GM19099 (cell line): ENCODE measurements around the gene BRINP3.

Experiments used
- POLR2A ChIP-seq: IDR thresholded peaks from 3 replicates; pipeline ENCODE4 v1.6.1; 2011; ENCODE audit warnings: low read depth; ENCODE audit not compliant: insufficient read length; ENCODE audit errors: extremely low read depth

Gene BRINP3

DNA sequence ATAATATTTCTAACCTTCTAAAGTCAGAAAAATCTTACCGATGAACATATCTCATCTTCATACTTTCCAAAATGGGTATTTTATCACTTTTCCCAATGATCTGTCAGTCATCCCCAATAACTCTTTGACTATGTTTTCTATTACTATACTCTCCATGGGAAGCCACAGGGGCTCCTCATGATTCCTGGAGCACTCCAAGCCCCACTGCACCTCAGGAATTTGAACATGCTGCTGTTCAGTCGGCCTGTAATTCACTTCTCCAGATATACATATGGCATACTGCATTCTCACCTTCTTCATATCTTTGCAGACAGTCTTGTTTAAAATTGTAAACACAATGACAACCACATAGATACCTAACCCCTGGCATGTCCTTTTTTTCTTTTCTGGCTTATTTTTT lies 333.0 kb downstream of the BRINP3 start:
- TF ChIP-seq POLR2A: no peak

DNA sequence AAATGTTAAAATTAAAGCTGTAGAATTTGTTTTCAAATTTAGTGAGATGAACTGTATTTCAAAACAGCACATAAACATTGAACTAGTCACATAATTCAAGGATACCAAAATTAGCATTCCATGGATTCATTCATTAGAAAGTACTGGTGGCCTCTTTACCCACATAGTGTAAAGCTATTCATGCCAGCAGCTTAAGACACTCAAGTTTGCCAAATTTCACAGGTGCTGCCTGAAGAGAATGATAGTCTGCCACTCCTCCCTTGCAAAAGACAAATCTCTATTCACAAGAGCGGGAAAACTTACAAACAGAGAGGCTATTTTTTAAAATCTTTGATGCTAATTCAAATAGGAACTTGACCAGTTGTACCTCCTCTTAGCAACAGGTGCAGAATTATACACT lies 337.0 kb downstream of the BRINP3 start:
- TF ChIP-seq POLR2A: no peak

DNA sequence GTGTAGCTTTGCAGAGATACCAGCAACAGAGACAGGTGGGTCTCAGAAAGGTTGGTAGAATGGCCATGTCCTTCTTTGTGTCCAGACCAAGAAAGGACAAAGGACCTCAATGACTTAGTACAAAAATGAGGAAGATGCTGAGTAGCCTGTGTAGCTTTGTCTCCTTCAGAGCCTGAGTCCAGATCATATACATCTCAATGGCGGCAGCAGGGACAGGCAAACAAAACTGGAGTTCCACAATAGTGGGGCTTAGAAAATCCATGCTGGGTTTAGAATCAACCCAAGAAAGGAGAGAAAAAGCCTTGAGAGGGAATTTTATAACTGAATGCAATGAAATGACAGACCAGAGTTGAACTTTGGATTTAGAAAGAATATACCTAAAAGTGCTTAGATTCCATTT lies 339.0 kb downstream of the BRINP3 start:
- TF ChIP-seq POLR2A: no peak

DNA sequence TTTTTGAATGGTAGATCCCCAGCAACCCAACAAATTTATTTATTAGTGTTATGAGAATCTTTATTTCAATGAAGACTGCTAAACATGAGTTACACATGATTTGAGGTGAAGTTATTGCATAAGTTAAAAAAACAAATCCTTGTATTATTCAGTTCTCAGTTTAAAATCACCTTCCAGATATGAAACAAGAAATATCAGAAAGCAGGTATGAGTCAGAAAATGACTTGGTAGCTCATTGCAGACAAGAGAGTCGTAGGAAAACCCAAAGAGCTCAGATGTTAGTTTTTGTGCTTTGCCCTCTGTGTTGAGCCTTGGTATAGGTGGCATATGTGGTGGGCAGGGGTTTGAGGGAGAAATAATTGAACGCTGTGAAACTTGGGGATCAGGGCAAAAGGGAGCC lies 339.4 kb downstream of the BRINP3 start:
- TF ChIP-seq POLR2A: no peak

- no peak for TF ChIP-seq POLR2A
Observed at GRCh38 chr1:190129366-190129765, 348.3 kb downstream of the BRINP3 start.

DNA sequence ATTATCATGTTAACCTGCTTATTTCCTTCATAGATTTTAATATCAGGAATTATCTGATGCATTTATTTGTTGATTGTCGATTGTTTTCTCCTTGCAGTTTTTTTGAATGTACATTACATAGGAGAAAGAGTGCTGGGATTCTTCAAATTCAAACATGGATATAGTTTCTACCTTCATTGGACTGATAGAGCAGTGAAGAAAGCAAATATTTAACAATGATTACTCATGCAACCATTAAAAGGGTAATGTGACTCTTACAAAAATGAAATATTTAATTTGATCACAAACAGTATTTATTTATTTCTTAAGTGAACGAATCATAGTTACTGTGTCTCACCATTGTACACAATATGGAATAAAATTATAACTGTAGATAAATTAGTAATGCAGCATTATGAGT lies 350.9 kb downstream of the BRINP3 start:
- TF ChIP-seq POLR2A: no peak

- TF ChIP-seq POLR2A: no peak
Observed at GRCh38 chr1:190124068-190124467, 353.6 kb downstream of the BRINP3 start.

GRCh38 chr1:190119683-190120082 lies 358.0 kb downstream of the BRINP3 start:
- no peak for TF ChIP-seq POLR2A

GRCh38 chr1:190116921-190117320 lies 360.7 kb downstream of the BRINP3 start:
- TF ChIP-seq POLR2A: no peak

DNA sequence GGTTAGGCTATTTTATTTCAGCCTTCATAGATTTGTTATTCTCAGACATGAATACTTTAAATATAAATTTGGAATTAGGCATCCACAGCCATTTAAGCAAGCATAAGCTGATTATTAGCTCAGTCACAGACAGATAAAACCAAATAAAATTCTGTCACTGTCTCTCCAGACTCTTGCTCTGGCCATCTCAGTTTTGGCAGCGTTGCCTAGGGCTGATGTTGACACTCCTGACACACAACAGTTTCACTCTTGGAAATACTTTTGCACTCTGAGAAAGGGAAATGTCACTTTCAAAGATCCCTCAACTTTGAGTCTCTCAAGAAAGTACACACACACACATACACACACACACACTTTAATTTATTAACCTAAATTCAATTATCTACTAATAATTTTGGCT lies 372.7 kb downstream of the BRINP3 start:
- TF ChIP-seq POLR2A: no peak

DNA sequence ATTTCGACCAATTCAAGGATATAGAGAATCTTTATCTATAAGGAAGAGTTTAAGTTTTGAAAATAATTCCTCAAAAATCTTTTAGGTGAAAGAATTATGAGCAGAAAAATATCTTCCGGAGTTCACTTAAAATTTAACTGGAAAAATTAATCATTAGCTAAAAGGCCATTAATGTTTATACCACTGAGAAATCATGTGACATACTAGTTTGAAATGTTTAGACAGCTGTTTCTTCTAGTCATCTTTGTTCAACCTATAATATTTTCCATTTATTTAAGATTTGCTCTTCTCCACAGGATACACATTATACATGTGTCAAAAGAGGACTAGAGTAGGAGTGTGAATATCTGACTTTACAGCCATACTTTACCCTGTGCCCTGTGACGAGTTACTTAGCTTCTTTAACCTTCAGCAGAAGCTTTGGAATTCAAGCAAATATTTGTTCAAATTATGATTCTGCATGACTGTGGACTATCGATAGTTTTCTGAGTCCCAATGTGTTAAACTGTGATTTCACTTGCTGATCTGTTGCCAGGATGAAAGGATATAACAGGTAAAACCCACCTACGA lies 374.8 kb downstream of the BRINP3 start:
- no peak for TF ChIP-seq POLR2A

DNA sequence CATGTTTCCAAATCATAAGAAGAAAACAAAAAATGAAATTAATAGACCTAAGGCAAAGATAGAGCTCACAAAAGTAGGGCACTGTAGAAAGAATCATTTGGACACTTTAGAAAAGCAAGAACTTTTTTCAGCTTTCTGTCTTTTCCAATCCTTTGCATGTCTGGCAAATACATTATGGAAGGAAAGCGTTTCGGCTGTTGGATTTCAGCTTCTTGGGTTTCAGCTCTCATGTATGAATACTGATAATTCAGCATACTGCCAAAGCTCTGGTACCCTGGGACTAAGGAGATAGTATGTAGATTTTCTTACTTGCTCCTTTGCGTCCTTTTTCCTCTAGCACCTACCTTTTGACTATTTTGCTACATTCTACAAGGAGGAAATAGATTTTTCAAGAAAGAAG lies 375.9 kb downstream of the BRINP3 start:
- no peak for TF ChIP-seq POLR2A

GRCh38 chr1:190098756-190099155 lies 378.9 kb downstream of the BRINP3 start:
- TF ChIP-seq POLR2A: no peak

- no peak for TF ChIP-seq POLR2A
Observed at GRCh38 chr1:190098107-190098506, 379.6 kb downstream of the BRINP3 start.

DNA sequence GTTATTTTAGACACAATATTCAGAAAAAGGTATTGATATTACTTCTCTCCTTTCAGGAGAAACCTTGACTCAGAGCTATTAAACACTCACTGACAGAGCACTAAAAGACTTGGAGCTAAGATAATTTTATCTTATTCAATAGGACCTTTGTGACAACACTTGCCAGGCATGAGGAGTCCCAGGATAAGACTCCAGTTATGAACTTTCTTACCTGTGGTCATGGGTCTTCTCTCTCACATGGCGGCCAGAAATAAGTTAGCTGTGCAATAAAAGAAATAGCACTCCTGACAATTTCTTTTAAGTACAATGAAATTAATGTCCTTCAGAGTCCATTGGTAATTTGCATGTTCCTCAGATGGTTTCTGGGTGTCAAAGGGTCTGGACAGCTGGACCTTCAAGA lies 382.1 kb downstream of the BRINP3 start:
- TF ChIP-seq POLR2A: no peak

DNA sequence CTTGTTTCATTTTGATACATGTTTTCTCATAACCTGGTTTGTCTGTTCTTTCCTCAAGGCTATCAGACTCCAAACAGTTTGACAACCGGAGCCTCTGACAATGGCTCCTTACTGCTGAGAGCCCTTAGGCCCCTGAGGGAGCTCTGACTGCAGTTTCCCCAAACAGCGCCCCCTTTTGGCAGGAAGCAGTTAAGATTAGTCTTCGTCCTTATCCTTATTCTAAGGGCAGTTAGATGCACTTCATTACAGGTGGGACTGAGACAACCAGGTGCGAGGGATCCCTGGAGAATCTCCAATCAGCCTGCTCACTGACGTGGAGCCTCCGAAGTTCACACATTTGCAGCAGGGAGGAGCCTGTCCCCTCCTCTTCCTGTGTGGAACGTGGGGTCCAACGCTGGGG lies 393.1 kb downstream of the BRINP3 start:
- no peak for TF ChIP-seq POLR2A

- no peak for TF ChIP-seq POLR2A
Observed at GRCh38 chr1:190068304-190068703, 409.4 kb downstream of the BRINP3 start.
